ENCODE measurements around the gene ABCA10.

ABCA10 gene

GRCh38 chr17:69164206-69164605 lies 64.4 kb downstream of the ABCA10 start:
- no peak for TF ChIP-seq CTCF (IDR thresholded peaks at IDR 0.05)
- Histone ChIP-seq H3K27me3 (no peaks in the 10 kb centered on the region), H3K4me1 (ENCODE audit: control insufficient read depth in 1 of 2, insufficient read depth in 1 of 2, low read depth in 1 of 2, low read length in 1 of 2) (no peaks in the 10 kb centered on the region), H3K36me3 (no peaks in the 10 kb centered on the region), H3K9me3 (no peaks in the 10 kb centered on the region), H3K4me3 (ENCODE audit: low read depth in 1 of 2, low read length in 1 of 2) (no peak overlapping the region), H3K27ac (no peak overlapping the region)

GRCh38 chr17:69159418-69159817 lies 69.2 kb downstream of the ABCA10 start:
- H3K27me3 ChIP-seq = no peaks in the 10 kb centered on the region
- no peaks in the 10 kb centered on the region for H3K9me3 ChIP-seq
- no peaks in the 10 kb centered on the region for H3K4me1 ChIP-seq (ENCODE audit: control insufficient read depth in 1 of 2, insufficient read depth in 1 of 2, low read depth in 1 of 2, low read length in 1 of 2)
- no peak overlapping the region for H3K4me3 ChIP-seq (ENCODE audit: low read depth in 1 of 2, low read length in 1 of 2)
- no peak for TF ChIP-seq CTCF (IDR thresholded peaks at IDR 0.05)
- no peaks in the 10 kb centered on the region for H3K36me3 ChIP-seq
- H3K27ac ChIP-seq = no peak overlapping the region

- no peak for TF ChIP-seq CTCF (IDR thresholded peaks at IDR 0.05)
- H3K36me3 ChIP-seq = no peaks in the 10 kb centered on the region
- H3K9me3 ChIP-seq = no peaks in the 10 kb centered on the region
- no peak overlapping the region for H3K4me3 ChIP-seq (ENCODE audit: low read depth in 1 of 2, low read length in 1 of 2)
- no peaks in the 10 kb centered on the region for H3K27me3 ChIP-seq
- no peak overlapping the region for H3K27ac ChIP-seq
- H3K4me1 ChIP-seq (ENCODE audit: control insufficient read depth in 1 of 2, insufficient read depth in 1 of 2, low read depth in 1 of 2, low read length in 1 of 2) = no peaks in the 10 kb centered on the region
Measured at GRCh38 chr17:69154267-69154666, 74.4 kb downstream of the ABCA10 start.

GRCh38 chr17:69150333-69150732 lies 78.3 kb downstream of the ABCA10 start:
- Histone ChIP-seq H3K9me3 (no peaks in the 10 kb centered on the region), H3K27me3 (no peaks in the 10 kb centered on the region), H3K36me3 (no peaks in the 10 kb centered on the region), H3K4me1 (ENCODE audit: control insufficient read depth in 1 of 2, insufficient read depth in 1 of 2, low read depth in 1 of 2, low read length in 1 of 2) (no peaks in the 10 kb centered on the region), H3K4me3 (ENCODE audit: low read depth in 1 of 2, low read length in 1 of 2) (no peak overlapping the region), H3K27ac (no peak overlapping the region)
- no peak for TF ChIP-seq CTCF (IDR thresholded peaks at IDR 0.05)

- Histone ChIP-seq H3K9me3 (no peaks in the 10 kb centered on the region), H3K27ac (no peak overlapping the region), H3K27me3 (no peaks in the 10 kb centered on the region), H3K4me3 (ENCODE audit: low read depth in 1 of 2, low read length in 1 of 2) (no peak overlapping the region), H3K4me1 (ENCODE audit: control insufficient read depth in 1 of 2, insufficient read depth in 1 of 2, low read depth in 1 of 2, low read length in 1 of 2) (no peaks in the 10 kb centered on the region), H3K36me3 (no peaks in the 10 kb centered on the region)
- no peak for TF ChIP-seq CTCF (IDR thresholded peaks at IDR 0.05)
Measured at GRCh38 chr17:69147460-69147859, 81.2 kb downstream of the ABCA10 start.

Data from neutrophil (primary cell).